ENCODE measurements around the gene PPP1R9B.

GRCh38 chr17:50088952-50089825 lies 61.3 kb downstream of the PPP1R9B start:
- TF ChIP-seq CTCF (IDR thresholded peaks at IDR 0.05; ENCODE audit: low read depth, low read length, poor library complexity, severe bottlenecking): no peak
- no peak for TF ChIP-seq EZH2phosphoT487 (IDR thresholded peaks at IDR 0.05; ENCODE audit: borderline replicate concordance, low read length)
